ENCODE results near the gene DIP2A.

DIP2A gene

DNA sequence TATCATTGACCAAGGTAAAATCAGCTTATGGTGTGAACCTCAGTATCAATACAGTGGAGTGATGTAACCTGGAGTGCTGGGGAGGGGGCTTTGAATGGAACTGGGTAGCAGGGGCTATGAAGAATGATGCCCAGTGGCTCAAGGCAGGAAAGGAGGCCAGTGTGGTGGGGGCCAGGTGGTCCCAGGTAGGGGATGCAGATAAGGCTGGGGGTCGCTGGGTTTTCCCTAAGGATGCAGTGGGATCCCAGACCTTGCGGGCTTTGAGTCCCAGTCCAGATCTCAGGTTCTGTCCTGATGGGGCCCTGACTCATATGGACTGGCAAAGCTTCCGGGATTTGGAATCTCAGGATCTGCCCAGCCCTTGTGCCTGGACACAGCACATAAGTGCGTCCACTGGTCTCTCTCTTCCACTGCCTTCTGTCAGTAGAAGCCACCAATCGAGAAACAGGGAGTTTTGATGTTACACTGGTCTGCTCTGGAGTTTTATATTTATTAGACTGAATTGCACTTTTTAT is 94.2 kb downstream of the DIP2A start:
- Histone ChIP-seq H2AFZ (ENCODE audit: low read depth, low read length) (no peak overlapping the region), H3K36me3 (ENCODE audit: insufficient read depth, low read length) (peaks cover 80% of the 10 kb centered on the region), H3K79me2 (ENCODE audit: insufficient read depth, low read length) (no peaks in the 10 kb centered on the region), H3K9me3 (ENCODE audit: insufficient read depth, low read length, severe bottlenecking) (no peaks in the 10 kb centered on the region), H3K27me3 (ENCODE audit: insufficient read depth, low read length, poor library complexity) (no peaks in the 10 kb centered on the region), H3K4me1 (ENCODE audit: insufficient read depth, low read length) (no peaks in the 10 kb centered on the region), H3K4me2 (ENCODE audit: insufficient read depth, low read length) (no peak overlapping the region), H3K4me3 (ENCODE audit: low read depth in 1 of 2, low read length in 2 of 2) (no peak overlapping the region), H3K9ac (ENCODE audit: low read depth, low read length) (no peak overlapping the region), H3K27ac (ENCODE audit: low read length) (no peak overlapping the region), H4K20me1 (ENCODE audit: insufficient read depth, low read length) (no peaks in the 10 kb centered on the region; the same call in 1 of the 2 replicates)
- DNase-seq (no peak), ATAC-seq (ENCODE audit: insufficient read depth, low read depth) (no peak)
- no peak for TF ChIP-seq EZH2 (IDR thresholded peaks at IDR 0.05; ENCODE audit: borderline replicate concordance, low read depth, low read length, severe bottlenecking)
- TF ChIP-seq, protein P1, sequence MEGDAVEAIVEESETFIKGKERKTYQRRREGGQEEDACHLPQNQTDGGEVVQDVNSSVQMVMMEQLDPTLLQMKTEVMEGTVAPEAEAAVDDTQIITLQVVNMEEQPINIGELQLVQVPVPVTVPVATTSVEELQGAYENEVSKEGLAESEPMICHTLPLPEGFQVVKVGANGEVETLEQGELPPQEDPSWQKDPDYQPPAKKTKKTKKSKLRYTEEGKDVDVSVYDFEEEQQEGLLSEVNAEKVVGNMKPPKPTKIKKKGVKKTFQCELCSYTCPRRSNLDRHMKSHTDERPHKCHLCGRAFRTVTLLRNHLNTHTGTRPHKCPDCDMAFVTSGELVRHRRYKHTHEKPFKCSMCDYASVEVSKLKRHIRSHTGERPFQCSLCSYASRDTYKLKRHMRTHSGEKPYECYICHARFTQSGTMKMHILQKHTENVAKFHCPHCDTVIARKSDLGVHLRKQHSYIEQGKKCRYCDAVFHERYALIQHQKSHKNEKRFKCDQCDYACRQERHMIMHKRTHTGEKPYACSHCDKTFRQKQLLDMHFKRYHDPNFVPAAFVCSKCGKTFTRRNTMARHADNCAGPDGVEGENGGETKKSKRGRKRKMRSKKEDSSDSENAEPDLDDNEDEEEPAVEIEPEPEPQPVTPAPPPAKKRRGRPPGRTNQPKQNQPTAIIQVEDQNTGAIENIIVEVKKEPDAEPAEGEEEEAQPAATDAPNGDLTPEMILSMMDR (IDR thresholded peaks at IDR 0.05; ENCODE audit: borderline replicate concordance, extremely low read depth, low read length, poor library complexity, severe bottlenecking) = no peak

DNA sequence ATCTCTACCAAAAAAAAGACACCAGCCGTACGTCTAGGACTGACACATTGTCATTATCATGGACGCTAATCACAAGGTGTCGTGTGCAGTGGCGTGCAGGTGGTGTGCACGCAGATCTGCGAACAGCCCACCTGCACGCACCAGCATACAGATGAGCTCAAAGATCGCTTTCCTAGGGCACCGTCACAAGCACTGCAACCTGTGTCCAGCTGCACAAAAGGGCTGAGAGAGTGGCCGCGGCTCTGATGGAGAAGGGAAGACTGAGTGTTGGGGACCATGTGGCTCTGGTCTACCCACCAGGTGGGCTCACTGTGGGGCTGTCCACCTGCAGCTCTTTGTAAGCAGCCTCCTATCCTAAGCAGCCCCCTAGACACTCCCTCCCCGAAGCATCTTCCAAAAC is 95.3 kb downstream of the DIP2A start:
- peaks cover 81% of the 10 kb centered on the region for H3K36me3 ChIP-seq (ENCODE audit: insufficient read depth, low read length)
- no peak for ATAC-seq (ENCODE audit: insufficient read depth, low read depth)

DNA sequence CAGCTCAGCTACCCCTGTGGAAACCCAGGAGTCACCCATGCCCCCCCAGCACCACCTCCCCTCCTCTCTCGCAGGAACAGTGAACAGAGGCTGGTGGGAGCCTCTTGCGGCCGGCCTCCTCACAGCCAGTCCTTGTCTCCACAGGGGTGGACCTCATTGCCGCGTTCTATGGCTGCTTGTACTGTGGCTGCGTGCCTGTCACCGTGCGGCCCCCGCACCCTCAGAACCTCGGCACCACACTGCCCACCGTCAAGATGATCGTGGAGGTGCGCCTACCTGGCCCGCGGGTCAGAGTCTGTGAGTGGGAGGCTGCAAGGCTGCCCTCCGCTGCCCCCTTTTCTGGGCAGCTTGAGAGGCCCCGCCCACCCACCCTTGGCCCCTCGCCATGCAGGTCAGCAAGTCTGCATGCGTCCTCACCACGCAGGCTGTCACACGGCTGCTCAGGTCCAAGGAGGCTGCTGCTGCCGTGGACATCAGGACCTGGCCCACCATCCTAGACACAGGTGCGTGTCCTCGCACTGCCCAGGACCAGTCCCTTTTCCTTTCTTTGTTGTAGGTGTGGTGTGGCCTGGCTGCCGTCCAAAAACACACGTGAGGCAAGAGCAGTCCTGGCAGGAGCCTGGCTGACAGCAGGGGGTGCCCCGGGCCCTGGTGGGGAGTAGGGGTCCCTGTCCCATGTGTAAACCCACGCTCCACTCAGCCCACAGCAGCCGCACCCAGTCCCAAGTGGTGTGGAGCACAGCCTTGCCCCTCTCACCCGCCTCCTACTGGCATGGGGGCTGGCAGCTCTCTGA is 95.9 kb downstream of the DIP2A start:
- no peaks in the 10 kb centered on the region for H3K27me3 ChIP-seq (ENCODE audit: insufficient read depth, low read length, poor library complexity)
- H3K4me2 ChIP-seq (ENCODE audit: insufficient read depth, low read length) = no peak overlapping the region
- H3K4me3 ChIP-seq (ENCODE audit: low read depth in 1 of 2, low read length in 2 of 2) = no peak overlapping the region
- H3K36me3 ChIP-seq (ENCODE audit: insufficient read depth, low read length) = peaks cover 85% of the 10 kb centered on the region
- no peak overlapping the region for H3K27ac ChIP-seq (ENCODE audit: low read length)
- H3K79me2 ChIP-seq (ENCODE audit: insufficient read depth, low read length) = no peaks in the 10 kb centered on the region
- H3K4me1 ChIP-seq (ENCODE audit: insufficient read depth, low read length) = no peaks in the 10 kb centered on the region
- DNase-seq = no peak
- no peak overlapping the region for H3K9ac ChIP-seq (ENCODE audit: low read depth, low read length)
- ATAC-seq (ENCODE audit: insufficient read depth, low read depth) = no peak
- H4K20me1 ChIP-seq (ENCODE audit: insufficient read depth, low read length) = no peaks in the 10 kb centered on the region; the same call in 1 of the 2 replicates
- no peaks in the 10 kb centered on the region for H3K9me3 ChIP-seq (ENCODE audit: insufficient read depth, low read length, severe bottlenecking)
- TF ChIP-seq, protein P1 (IDR thresholded peaks at IDR 0.05; ENCODE audit: borderline replicate concordance, extremely low read depth, low read length, poor library complexity, severe bottlenecking) = peak; percentile 10
- TF ChIP-seq EZH2 (IDR thresholded peaks at IDR 0.05; ENCODE audit: borderline replicate concordance, low read depth, low read length, severe bottlenecking) = no peak
- H2AFZ ChIP-seq (ENCODE audit: low read depth, low read length) = no peak overlapping the region

More for the DNA sequence above, 95.3 kb downstream of the DIP2A start:
- Histone ChIP-seq H3K4me1 (ENCODE audit: insufficient read depth, low read length) (no peaks in the 10 kb centered on the region), H3K79me2 (ENCODE audit: insufficient read depth, low read length) (no peaks in the 10 kb centered on the region), H3K9ac (ENCODE audit: low read depth, low read length) (no peak overlapping the region), H2AFZ (ENCODE audit: low read depth, low read length) (no peak overlapping the region), H3K4me3 (ENCODE audit: low read depth in 1 of 2, low read length in 2 of 2) (no peak overlapping the region), H3K27me3 (ENCODE audit: insufficient read depth, low read length, poor library complexity) (no peaks in the 10 kb centered on the region), H3K4me2 (ENCODE audit: insufficient read depth, low read length) (no peak overlapping the region), H4K20me1 (ENCODE audit: insufficient read depth, low read length) (no peaks in the 10 kb centered on the region; the same call in 1 of the 2 replicates), H3K27ac (ENCODE audit: low read length) (no peak overlapping the region), H3K9me3 (ENCODE audit: insufficient read depth, low read length, severe bottlenecking) (no peaks in the 10 kb centered on the region)
- no peak for DNase-seq
- no peak for TF ChIP-seq EZH2 (IDR thresholded peaks at IDR 0.05; ENCODE audit: borderline replicate concordance, low read depth, low read length, severe bottlenecking)
- TF ChIP-seq, protein P1 (IDR thresholded peaks at IDR 0.05; ENCODE audit: borderline replicate concordance, extremely low read depth, low read length, poor library complexity, severe bottlenecking) = no peak

Data from DND-41 (cell line).